ENCODE data around the gene AGR2.
"Not testable (repeated sequence)": the region's sequence is repeated elsewhere in the genome, so short reads cannot be mapped to it uniquely, and the experiment has no call there.

Gene AGR2

GRCh38 chr7:16804674-16805439 lies at the start of gene AGR2:
Gene AGR2 (minus strand): TSS chr7:16804999. CDS start chr7:16801796, 3,203 bp downstream.
- DNase-seq, result no peak

DNA sequence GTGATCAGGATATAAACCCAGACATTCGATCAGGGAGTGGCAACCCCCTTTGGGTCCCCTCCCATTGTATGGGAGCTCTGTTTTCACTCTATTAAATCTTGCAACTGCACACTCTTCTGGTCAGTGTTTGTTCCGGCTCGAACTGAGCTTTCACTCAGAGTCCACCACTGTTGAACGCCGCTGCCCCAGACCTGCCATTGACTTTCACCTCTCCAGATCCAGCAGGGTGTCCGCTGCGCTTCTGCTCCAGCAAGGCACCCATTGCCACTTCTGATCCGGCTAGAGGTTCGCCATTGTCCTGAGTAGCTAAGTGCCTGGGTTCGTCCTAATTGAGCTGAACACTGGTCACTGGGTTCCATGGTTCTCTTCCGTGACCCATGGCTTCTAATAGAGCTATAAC lies 48.4 kb upstream of the AGR2 start:
- not testable (repeated sequence) for DNase-seq

GRCh38 chr7:16851829-16852228 lies 47.0 kb upstream of the AGR2 start:
- DNase-seq, result peak; percentile 19

- DNase-seq, result no peak
These were observed 46.0 kb upstream of the AGR2 start for GRCh38 chr7:16850614-16851466.

GRCh38 chr7:16849296-16850148 lies 44.7 kb upstream of the AGR2 start:
- peak; percentile 10 for DNase-seq

DNA sequence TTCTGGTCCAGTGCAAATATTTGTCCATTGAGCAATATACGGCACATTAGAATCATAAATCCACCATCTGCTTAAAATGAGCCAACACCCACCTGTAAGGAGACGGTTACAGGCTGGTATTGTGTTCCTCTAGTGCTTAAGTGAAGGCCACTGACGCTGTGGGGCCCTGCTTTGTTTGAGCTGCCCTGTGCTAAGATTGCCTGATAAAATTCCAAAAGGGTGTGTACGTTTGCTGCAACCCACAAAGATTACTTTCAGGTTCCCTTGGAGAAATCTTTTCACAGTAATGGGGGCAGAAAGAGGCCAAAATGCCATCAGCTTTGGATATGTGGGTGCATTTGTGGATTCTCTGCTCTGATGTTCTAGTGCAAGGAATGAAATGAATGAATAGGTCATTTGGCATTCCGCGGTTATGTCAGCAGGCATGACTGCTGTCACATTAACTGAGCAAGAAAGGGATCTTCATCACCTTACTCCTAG lies 42.6 kb upstream of the AGR2 start:
- peak; percentile 25 for DNase-seq

DNA sequence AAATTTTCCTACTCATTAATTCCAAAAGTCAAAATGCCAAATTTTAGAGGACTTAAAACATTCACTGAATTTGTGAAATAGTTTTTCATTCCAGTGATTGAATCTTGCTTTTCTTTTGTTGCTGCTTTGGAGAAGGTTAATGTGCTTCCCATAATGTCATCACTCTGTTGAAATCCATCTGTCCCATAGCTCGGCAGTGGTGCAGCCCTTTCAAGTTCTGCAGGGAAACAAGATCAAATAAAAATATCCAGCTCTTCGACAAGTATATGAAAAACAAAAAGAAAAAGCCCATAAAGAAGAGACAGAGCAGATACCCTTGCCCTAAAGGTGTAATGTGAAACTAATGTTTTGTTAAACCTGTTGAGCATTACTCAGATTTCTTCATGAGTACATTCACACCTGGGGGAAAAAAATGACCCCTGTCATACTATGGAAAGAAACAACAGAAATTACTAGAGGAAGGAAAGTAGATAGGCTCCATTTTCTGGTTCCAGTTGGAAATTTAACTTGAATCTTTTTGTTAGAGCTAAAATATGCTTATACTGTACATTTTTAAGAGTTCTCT lies 41.9 kb upstream of the AGR2 start:
- DNase-seq, result no peak

GRCh38 chr7:16845746-16846145 lies 40.9 kb upstream of the AGR2 start:
- no peak for DNase-seq

GRCh38 chr7:16841681-16842080 lies 36.9 kb upstream of the AGR2 start:
- no peak for DNase-seq

DNA sequence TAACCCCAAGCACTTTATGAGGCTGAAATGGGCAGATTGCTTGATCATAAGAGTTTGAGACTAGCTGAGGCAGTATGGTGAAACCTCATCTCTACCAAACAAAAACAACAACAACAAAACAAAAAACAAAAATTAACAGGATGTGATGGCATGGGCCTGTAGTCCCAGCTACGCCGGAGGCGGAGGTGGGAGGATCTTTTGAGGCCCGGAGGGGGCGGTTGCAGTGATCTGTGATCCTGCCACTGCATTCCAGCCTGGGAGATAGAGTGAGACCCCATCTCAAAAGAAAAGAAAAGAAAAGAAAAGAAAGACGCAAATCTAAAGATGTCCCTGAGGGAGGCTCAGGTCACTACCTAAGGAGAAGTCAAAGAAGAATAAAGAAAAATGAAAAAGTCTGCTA lies 35.3 kb upstream of the AGR2 start:
- no peak for DNase-seq

GRCh38 chr7:16839646-16840045 lies 34.8 kb upstream of the AGR2 start:
- DNase-seq, result no peak

DNA sequence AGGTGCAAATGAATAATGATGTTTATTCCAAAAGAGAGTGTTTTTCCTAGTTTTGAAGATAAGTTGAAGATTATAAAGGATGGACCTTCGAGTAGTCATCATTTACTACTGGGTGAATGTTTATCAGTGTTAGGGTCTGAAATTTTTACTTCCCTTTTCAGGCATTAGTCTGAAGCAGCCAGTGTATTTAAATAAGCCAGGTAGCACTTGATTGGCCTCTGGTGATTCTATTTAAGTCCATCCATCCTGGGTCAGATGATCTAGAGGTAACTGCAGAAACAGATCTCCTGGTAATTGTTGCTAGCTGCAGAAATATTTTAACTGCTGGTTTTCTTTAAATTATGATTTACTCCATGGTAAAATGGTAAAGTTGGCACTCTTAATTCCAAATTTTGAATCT lies 34.1 kb upstream of the AGR2 start:
- peak; percentile 3 for DNase-seq

DNA sequence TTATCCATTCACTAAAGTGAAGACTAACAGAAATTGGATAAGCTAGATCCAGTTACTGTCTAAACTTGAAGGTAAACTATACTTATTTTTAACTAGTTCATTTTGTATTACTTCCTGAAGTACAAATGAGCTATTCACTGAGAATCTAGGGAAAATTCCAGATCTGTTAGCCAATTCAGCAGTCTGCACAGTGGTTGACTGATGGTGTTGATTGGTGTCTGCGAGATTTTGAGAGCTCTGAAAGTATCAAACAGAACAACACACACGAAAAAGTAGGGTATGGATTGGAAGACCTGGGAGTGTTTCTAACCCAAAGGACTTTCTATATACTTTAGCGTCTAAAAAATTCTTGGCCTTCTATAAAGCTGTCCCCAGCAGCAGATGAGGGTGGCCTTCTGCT lies 33.6 kb upstream of the AGR2 start:
- no peak for DNase-seq

DNA sequence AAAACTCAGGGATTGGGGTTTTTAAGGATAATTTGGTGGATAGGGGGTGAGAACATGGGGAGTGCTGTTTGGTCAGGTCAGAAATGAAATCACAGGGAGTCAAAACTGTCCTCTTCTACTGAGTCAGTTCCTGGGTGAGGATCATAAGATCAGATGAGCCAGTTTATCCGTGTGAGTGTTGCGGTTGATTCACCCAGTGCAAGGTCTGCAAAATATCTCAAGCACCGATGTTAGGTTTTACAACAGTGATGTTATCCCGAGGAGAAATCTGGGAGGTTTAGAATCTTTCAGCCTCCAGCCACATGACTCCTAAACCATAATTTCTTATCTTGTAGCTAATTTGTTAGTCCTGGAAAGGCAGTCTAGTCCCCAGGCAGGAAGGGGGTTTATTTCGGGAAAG lies 31.7 kb upstream of the AGR2 start:
- no peak for DNase-seq

DNA sequence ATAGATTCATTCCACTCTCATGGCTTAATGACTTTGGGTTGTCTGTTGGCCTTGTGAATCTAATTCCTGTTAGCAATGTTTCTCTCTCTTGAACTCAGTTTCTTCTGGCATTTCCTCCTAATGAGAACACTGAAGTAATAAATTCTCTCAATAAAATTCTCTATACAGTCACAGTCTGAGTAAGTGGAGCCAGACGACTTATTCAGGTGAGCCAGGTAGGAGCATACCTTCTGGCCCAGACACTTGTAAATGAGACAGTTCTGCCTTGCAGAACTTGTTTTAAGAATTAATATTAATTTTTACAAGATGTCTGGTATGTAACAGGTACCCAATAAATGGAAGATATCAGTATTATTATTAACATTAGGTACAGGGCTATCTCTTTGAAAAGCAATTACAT lies 28.6 kb upstream of the AGR2 start:
- DNase-seq, result no peak

- DNase-seq, result no peak
These were observed 21.3 kb upstream of the AGR2 start for GRCh38 chr7:16826060-16826459.

- DNase-seq, result no peak
These were observed 17.2 kb upstream of the AGR2 start for GRCh38 chr7:16822029-16822428.

DNA sequence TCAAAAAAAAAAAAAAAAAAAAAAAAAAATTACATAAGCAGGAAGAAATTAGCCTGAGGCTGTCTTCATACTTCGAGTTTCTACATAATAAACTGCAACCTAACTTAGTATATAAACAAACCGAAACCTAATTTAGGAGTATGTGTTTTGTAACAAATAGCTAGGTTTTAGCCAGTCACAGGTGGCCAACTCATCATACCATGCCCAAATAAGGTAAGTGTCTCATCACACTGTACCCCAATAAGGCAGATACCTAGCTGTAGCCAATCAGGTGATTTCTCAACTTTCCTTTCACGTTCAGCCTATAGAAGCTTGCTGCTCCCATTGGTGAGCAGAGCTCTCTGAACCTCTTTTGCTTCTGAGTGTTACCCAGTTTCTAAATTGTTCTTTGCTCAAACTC lies 13.9 kb upstream of the AGR2 start:
- DNase-seq, result no peak

DNA sequence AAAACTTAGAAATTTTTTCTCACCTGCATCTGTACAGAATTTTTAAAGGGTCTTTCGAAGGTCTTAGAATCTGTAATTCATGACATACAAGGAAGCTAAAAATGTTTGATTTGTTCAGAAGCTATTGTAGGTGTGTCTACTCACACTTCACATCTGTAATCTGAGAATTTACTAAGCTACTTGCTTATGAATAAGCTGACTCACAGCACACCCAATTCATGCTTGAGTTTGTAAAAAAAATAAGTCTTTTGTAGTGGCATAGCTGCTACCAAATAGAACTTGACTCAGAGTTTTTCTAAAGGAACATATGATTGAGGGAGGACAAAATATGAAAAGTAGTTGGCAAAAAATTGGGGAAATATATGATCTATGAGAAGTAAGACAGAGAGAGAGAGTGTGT lies 12.7 kb upstream of the AGR2 start:
- peak; percentile 21 for DNase-seq

DNA sequence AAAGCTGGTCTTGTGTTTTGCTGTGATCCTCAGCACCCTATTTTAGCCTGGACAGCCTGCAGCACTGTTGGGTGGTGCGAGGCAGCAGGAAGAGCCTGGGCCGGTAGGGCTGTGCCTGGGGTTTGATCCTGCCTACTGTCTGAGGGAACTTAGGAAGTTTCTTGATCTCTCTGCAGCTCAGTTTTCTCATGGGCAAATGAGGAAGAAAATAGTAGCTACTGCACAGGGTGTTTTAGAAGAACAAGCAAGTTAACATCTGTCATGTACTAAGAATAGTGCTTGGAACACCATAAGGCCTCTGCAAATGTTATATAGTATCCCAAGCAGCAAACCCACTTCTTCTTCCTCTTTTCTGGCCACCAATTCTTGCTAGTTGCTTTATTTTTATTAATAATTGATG lies 12.0 kb upstream of the AGR2 start:
- DNase-seq, result peak; percentile 24

DNA sequence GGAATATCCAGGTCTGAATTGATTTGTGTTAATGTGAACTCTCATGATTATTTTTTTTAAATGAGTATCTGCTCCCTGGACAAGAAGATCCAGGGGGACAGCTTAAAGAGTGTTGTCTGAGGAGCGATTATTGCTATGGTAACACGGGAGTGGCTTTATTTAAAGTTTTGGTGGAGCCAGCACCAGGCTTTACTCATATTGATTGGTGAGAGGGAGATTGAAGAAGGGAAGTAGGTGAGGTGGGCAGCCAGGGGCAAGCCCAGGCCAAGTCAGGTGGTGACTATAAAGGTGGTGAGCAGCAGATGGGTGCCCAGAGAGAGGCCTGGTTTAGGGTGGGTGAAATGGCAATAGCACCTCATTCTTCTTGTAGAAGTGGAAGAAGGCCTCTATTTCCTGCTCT lies 10.2 kb upstream of the AGR2 start:
- DNase-seq, result no peak

- no peak for DNase-seq
These were observed 8.4 kb upstream of the AGR2 start for GRCh38 chr7:16813232-16813616.
